ENCODE measurements around the gene TUBA1C. TPM values are rescaled to one million over a fixed set of nuclear protein-coding genes. Genes with fewer than 3 reads are reported as not detected.

The TUBA1C gene
- total and polyA plus RNA-seq, 10 of the 15 experiments (the other 5 are each of a cell fraction or from before 2014, with no cell fraction given) = 285 to 1,003 (median 441) TPM

DNA sequence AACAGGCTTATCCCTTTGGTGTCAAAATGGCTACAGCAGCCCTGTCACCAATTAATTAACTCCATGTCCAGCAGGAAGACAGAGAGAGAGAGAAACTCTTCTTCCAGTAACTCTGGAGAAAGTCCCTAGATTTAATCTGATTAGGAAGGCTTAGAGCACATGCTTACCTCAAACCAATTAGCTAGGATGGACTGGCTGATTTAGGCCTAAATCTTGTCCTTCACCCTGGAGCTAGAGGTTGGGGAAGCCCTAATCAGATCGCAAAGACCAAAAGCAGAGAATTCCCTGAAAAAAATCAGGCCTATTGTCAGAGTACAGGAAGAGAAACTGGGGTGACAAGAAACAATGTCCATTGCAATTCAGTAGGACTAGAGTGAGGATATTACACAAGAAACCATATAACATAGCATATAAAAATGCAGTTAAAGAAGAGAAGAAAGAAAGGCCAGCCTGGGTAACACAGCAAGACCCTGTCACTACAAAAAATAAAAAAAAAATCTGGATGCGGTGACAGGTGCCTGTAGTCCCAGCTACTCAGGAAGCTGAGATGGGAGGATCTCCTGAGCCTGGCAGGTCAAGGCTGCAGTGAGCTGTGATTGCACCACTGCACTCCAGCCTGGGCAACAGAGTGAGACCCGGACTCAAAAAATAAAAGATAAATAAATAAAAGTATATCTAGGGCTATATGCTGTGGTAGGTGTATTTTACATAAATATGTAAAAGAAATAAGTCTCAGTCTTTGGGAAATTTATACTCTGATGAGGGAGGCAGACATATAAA is 41.1 kb upstream of the TUBA1C start:
- no TSS peak for BruUV-seq (replicated peaks)
- Histone ChIP-seq H3K27ac (ENCODE audit: control insufficient read depth, insufficient read depth) (no peak overlapping the region), H3K4me2 (ENCODE audit: control insufficient read depth, insufficient read depth) (no peak overlapping the region), H2AFZ (ENCODE audit: control insufficient read depth, low read depth, low read length) (no peak overlapping the region), H3K27me3 (replicated peaks in 1 of 2; ENCODE audit: control insufficient read depth in 2 of 2, insufficient read depth in 2 of 2, low read length in 1 of 2) (no peaks in the 10 kb centered on the region), H3K4me1 (ENCODE audit: control insufficient read depth, insufficient read depth, low read length) (no peaks in the 10 kb centered on the region), H3K79me2 (ENCODE audit: control insufficient read depth, insufficient read depth, low read length) (no peaks in the 10 kb centered on the region), H3K9me3 (replicated peaks; ENCODE audit: control insufficient read depth, insufficient read depth, low read length) (no peaks in the 10 kb centered on the region), H3K36me3 (ENCODE audit: control insufficient read depth in 2 of 2, insufficient read depth in 2 of 2, low read length in 1 of 2) (no peaks in the 10 kb centered on the region), H4K20me1 (ENCODE audit: control insufficient read depth, insufficient read depth) (no peaks in the 10 kb centered on the region), H3K9ac (ENCODE audit: control insufficient read depth, insufficient read depth, low read length) (no peak overlapping the region), H3K4me3 (no peak overlapping the region)
- ChIA-PET RAD21 (ENCODE audit: unreplicated experiment) (interaction anchor here (0.7 to 1.0 kb wide), 3 partner anchors 12 to 136 kb away, joined by 3 to 4 read pairs (median 3); no protein-coding TSS in a partner anchor), POLR2A (interaction anchor here (0.6 kb wide), 2 partner anchors 16 to 113 kb away, joined by 3 to 4 read pairs; partner anchors contain the start of gene LMBR1L), CTCF (interaction anchor here (0.5 to 2.1 kb wide), 7 partner anchors 11 to 160 kb away, joined by 3 to 14 read pairs (median 5); no protein-coding TSS in a partner anchor), SMC1A (ENCODE audit: uncharacterized antibody, unreplicated experiment) (interaction anchor here (1.0 kb wide), 1 partner anchor 51 kb away, joined by 3 read pairs; no protein-coding TSS in a partner anchor)
- intact Hi-C loops (cut with micrococcal nuclease; ENCODE audit: unreplicated experiment) = no loop called here
- whole genome bisulfite sequencing (ENCODE audit: insufficient coverage, insufficient replicate concordance, low lambda C conversion rate, missing lambda C conversion rate) = 56% methylated on average over 3 of the region's 3 CpGs
- no peak for TF ChIP-seq ZBED1 (IDR thresholded peaks at IDR 0.05; ENCODE audit: borderline replicate concordance)
- ATAC-seq (no peak), DNase-seq (ENCODE audit: low read depth, low spot score) (no peak), FAIRE-seq (no peak)
- in situ Hi-C loops (cut with MboI) = no loop called here

DNA sequence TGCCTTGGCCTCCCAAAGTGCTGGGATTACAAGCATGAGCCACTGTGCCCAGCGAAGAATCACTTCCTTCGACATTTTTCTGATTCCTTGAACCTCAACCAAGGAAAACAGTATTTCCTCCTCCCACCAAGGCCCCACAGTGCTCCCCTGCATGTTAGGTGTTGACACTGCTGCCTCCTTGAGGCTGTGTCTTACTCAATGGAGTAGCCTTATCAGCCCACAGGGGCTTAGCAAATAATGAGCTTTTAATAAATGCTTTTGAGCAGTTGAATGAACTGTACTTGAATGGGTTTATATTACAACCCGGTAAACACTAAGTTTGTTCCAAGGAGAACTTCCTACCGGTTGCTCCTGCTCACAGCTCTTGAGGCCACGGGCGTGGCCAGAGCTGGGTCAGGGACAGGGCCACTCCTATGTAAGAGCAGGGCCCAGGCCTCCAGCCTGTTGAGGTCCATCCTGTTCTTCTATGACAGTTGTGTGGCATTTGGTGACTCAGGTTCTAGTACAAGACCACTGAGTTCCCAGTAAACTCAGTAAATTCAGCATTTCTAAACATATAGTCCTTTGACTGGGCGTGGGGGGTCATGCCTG is 39.2 kb upstream of the TUBA1C start:
- FAIRE-seq = no peak
- ChIA-PET CTCF (interaction anchor here (0.9 to 1.9 kb wide), 6 partner anchors 10 to 237 kb away, joined by 3 to 9 read pairs (median 4); no protein-coding TSS in a partner anchor), POLR2A (interaction anchor here (0.5 kb wide), 1 partner anchor 127 kb away, joined by 3 read pairs; no protein-coding TSS in a partner anchor), RAD21 (ENCODE audit: unreplicated experiment) (interaction anchor here (0.6 to 1.3 kb wide), 2 partner anchors 137 to 233 kb away, joined by 3 to 5 read pairs; no protein-coding TSS in a partner anchor), SMC1A (ENCODE audit: uncharacterized antibody, unreplicated experiment) (interaction anchor here (0.6 to 1.3 kb wide), 2 partner anchors 163 to 532 kb away, joined by 3 read pairs; no protein-coding TSS in a partner anchor)
- no peaks in the 10 kb centered on the region for H3K27me3 ChIP-seq (replicated peaks in 1 of 2; ENCODE audit: control insufficient read depth in 2 of 2, insufficient read depth in 2 of 2, low read length in 1 of 2)
- no peaks in the 10 kb centered on the region for H3K9me3 ChIP-seq (replicated peaks; ENCODE audit: control insufficient read depth, insufficient read depth, low read length)
- in situ Hi-C loops (cut with MboI) (no loop called here), intact Hi-C loops (cut with micrococcal nuclease; ENCODE audit: unreplicated experiment) (no loop called here)
- TF ChIP-seq POLR2AphosphoS5 (IDR thresholded peaks at IDR 0.05; ENCODE audit: low read length) (no peak), PML (IDR thresholded peaks at IDR 0.05; ENCODE audit: low read length) (no peak), RAD21 (IDR thresholded peaks at IDR 0.05; ENCODE audit: insufficient read depth, low read depth, low read length) (peak; percentile 27; the same call in 1 of the 2 replicates)
- TF ChIP-seq, protein P1, sequence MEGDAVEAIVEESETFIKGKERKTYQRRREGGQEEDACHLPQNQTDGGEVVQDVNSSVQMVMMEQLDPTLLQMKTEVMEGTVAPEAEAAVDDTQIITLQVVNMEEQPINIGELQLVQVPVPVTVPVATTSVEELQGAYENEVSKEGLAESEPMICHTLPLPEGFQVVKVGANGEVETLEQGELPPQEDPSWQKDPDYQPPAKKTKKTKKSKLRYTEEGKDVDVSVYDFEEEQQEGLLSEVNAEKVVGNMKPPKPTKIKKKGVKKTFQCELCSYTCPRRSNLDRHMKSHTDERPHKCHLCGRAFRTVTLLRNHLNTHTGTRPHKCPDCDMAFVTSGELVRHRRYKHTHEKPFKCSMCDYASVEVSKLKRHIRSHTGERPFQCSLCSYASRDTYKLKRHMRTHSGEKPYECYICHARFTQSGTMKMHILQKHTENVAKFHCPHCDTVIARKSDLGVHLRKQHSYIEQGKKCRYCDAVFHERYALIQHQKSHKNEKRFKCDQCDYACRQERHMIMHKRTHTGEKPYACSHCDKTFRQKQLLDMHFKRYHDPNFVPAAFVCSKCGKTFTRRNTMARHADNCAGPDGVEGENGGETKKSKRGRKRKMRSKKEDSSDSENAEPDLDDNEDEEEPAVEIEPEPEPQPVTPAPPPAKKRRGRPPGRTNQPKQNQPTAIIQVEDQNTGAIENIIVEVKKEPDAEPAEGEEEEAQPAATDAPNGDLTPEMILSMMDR (IDR thresholded peaks at IDR 0.05 in 2 of 3, conservative IDR thresholded peaks at IDR 0.05 in 1 of 3; ENCODE audit: control insufficient read depth in 2 of 3, extremely low read depth in 1 of 3, insufficient read depth in 1 of 3, low read depth in 3 of 3, low read length in 3 of 3) = peak in 1 of 3 experiments; percentile 20; a peak in 1 of 6 replicates
- no peak overlapping the region for H3K9ac ChIP-seq (ENCODE audit: control insufficient read depth, insufficient read depth, low read length)
- H3K4me3 ChIP-seq = no peak overlapping the region
- no peaks in the 10 kb centered on the region for H4K20me1 ChIP-seq (ENCODE audit: control insufficient read depth, insufficient read depth)
- H3K4me2 ChIP-seq (ENCODE audit: control insufficient read depth, insufficient read depth) = no peak overlapping the region
- H2AFZ ChIP-seq (ENCODE audit: control insufficient read depth, low read depth, low read length) = no peak overlapping the region
- H3K79me2 ChIP-seq (ENCODE audit: control insufficient read depth, insufficient read depth, low read length) = no peaks in the 10 kb centered on the region
- no peak overlapping the region for H3K27ac ChIP-seq (ENCODE audit: control insufficient read depth, insufficient read depth)
- no peaks in the 10 kb centered on the region for H3K4me1 ChIP-seq (ENCODE audit: control insufficient read depth, insufficient read depth, low read length)
- 58% methylated on average over 7 of the region's 7 CpGs for WGBS (ENCODE audit: insufficient coverage, insufficient replicate concordance, low lambda C conversion rate, missing lambda C conversion rate)
- no peaks in the 10 kb centered on the region for H3K36me3 ChIP-seq (ENCODE audit: control insufficient read depth in 2 of 2, insufficient read depth in 2 of 2, low read length in 1 of 2)
- ATAC-seq = peak; percentile 23; the same call in 2 of the 3 replicates
- DNase-seq (ENCODE audit: low read depth, low spot score) = no peak
- no TSS peak for BruUV-seq (replicated peaks)

Data from GM12878 (cell line).